GM10266 (cell line): Measurements from ENCODE around the gene ATP5F1B.

Experiments
- DNase-seq: peaks from one replicate; pipeline ENCODE4 v3.0.0; 2012; ENCODE audit errors: extremely low spot score
- TF ChIP-seq, protein P1 (sequence below): IDR thresholded peaks from 2 replicates; pipeline ENCODE4 v1.5.1; 2012; ENCODE audit warnings: mild to moderate bottlenecking, low read depth; ENCODE audit not compliant: control insufficient read depth, insufficient read depth; ENCODE audit errors: missing control alignments

Gene ATP5F1B

DNA sequence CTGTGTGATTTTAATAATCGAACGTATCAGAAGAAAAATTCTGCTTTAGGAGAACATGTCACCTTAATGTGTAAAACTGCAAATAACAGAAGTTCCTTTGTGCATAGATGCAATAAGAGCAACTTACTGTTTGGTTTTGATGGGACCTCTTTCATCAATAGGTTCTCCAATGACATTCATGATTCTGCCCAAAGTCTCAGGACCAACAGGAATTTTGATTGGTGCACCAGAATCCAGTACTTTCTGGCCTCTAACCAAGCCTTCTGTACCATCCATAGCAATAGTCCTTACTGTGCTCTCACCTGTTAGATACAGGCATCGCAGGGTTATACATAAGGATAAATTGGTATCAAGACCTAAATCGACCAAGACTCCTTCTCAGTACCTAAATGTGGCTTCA is 1.1 kb downstream of the ATP5F1B start:
- no peak for DNase-seq
- TF ChIP-seq, protein P1, sequence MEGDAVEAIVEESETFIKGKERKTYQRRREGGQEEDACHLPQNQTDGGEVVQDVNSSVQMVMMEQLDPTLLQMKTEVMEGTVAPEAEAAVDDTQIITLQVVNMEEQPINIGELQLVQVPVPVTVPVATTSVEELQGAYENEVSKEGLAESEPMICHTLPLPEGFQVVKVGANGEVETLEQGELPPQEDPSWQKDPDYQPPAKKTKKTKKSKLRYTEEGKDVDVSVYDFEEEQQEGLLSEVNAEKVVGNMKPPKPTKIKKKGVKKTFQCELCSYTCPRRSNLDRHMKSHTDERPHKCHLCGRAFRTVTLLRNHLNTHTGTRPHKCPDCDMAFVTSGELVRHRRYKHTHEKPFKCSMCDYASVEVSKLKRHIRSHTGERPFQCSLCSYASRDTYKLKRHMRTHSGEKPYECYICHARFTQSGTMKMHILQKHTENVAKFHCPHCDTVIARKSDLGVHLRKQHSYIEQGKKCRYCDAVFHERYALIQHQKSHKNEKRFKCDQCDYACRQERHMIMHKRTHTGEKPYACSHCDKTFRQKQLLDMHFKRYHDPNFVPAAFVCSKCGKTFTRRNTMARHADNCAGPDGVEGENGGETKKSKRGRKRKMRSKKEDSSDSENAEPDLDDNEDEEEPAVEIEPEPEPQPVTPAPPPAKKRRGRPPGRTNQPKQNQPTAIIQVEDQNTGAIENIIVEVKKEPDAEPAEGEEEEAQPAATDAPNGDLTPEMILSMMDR, result no peak

DNA sequence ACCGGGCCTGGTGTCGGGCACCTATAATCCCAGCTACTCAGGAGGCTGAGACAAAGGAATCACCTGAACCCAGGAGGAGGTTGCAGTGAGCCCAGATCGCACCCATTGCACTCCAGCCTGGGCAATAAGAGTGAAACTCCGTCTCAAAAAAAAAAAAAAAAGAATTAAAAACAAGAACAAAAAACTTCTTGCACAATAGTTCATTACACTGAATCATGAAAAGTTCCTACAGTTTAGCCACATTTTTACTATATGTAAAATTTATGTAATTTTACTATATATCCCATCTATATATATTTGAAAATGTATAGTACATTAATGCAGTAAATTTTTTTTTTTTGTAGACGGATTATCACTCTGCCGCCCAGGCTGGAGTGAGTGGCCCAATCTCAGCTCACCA is 4.6 kb downstream of the ATP5F1B start:
- no peak for DNase-seq

DNA sequence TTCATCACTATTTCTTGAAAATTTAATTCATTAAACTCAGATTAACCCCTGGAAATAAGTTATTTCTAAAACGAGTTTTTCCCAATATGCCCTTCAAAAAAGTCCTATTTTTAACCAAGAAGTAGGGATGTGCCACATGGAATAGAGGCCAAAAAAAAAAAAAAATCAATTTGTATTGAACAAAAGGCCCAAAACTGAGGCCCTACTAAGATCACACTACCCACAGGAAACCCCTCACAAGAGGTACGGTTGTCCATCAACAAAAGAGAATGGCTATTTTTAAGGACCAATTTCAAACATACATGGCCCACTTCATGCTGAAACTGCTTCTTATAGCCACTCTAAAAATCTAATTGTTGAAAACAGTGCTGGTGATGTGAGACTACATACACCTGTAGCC is 8.2 kb downstream of the ATP5F1B start:
- no peak for DNase-seq
- TF ChIP-seq, protein P1, result no peak

More for the DNA sequence above, 4.6 kb downstream of the ATP5F1B start:
- TF ChIP-seq, protein P1, result no peak

DNA sequence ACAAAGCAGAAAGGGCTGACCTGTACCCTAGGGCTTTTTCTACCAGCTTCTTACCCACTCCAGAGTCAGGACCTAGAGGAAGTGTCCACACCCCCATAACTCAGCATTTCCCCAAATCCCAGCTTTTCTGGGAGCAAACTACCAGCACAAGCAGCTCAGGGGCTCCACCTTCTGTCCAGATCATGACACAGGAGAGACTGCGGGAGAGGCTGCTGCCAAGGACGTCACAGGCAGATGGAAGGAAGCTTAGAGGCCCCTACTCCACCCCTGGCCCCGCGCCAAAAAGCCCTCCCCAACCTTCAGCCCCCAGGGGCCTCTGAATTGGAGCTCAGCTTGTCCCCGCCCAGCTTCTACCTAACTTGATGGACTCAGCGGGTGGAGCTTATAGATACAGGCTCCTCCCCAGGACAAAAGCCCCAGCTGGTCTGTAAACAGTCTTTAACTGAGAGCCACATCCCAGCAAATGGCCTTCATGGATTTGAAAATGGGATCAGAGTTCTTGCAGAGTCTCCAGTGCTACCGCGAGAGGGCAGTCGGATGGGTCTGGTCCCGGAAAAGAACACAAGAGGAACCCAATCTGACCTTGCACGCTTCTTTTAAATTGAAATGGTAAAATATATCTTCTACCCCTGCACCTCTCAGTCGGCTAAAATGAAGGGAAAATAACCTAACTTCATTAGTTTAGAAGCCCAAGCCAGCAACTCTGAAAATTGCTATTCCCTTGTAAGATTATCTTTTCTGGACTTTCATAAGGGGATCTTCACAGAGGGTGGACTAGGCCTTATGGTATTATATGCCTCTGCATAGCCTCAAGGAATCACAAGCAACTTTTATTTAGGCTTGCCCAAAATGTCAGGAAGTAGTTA is 8.9 kb downstream of the ATP5F1B start:
- TF ChIP-seq, protein P1, result peak; percentile 83
- peak; percentile 95 for DNase-seq

DNA sequence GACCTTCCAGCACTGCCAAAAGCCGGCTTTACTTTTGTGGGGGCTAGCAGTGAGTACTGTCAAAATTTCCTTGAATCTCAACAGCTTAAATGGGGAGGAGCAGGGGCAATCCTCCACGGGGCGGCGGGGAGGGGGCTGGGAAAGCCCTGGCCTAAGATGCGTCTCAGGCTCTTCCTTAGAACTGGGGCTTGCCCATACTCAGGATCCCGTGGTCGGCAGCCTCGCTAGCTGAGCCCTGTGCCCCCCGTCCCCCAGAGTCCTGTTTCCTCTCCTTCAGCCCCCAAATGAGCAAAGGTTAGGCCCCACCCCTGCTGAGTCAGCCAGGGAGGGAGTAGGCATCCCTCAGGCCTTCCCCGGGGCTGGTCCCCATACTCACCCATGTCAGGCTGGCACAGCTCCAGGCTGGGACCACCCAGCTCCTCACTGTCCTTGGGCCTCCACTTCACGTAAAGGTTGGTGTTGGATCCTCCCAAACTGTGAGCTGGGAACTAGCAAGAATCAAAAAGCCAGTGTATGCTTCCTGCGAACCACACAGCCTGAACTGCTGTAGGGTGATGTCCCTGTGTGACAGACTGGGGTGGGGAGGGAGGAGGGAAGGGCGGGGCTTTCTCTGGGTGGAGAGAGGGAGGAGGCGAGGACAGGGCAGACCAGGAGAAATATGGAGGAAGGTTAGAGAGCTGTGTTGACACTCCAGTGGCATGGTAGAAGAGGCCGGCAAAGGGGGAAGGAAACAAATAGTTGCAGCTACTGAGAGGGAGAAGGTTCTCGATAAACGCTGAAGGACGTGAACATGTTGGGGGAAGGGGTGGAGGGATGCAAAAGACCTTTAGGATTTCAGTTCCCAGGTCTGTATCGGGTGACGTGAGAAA is 9.7 kb downstream of the ATP5F1B start:
- TF ChIP-seq, protein P1, result peak; percentile 4
- peak; percentile 88 for DNase-seq

DNA sequence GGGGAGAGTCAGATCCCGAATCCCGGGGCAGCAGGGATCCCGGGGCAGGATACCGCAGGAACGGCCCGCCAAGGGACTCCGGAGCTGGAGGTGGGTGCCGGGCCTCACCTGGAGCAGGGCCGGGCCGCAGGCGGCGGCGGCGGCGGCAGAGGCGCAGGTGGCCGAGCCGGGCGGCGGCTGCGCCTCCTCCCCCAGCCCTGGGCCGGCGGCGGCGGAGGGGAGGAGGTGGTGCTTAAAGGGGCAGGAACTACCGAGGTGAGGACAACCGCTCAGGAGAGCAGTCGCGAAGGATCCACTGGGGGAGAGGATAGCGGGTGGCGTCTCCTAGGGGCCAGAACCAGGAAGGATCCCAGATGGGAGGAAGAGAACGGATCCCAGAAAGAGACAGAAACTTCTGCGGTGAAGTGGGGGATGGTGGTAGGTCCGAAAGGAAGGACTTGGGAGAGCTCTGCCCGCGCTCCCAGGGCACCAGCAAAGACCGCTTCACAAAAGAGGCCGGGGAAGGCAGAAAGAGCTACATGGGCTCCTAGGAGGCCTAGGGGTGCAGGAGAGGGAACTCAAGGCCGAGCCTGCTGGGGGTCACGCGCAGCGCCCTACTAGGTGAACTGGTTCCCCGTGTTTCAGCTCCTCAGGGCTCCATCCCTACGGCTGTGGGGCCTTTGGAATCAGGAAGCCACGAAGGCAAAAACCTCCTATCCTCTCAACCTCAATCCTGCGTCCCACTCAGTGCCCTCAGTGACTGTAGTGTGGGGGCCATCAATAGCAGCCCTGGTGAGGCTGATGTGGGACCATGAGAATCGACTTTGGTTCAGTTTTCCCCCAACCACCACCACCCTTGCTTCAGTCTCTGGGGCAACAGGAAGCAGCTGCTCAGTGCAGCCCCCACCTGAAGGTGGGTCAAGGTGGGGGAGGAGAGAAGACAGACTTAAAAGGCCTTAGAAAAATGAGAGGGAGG is 10.7 kb downstream of the ATP5F1B start:
- DNase-seq, result peak; percentile 82
- TF ChIP-seq, protein P1, result peak; percentile 52
